HG03457 (cell line): ENCODE measurements around the gene WDR48.
"Not testable (repeated sequence)": the region's sequence is repeated elsewhere in the genome, so short reads cannot be mapped to it uniquely, and the experiment has no call there.

ENCODE experiments used
- ATAC-seq: cut with Tn5 transposase; IDR thresholded peaks from one replicate; pipeline ENCODE4 v1.9.1; 2021; ENCODE audit warnings: moderate number of reproducible peaks; ENCODE audit not compliant: unreplicated experiment

WDR48 gene

GRCh38 chr3:39051649-39052561 is at the start of gene WDR48, which contains the start of gene SCN11A:
WDR48 (plus strand) TSS chr3:39052016; CDS start chr3:39052026, 10 bp downstream.
SCN11A (minus strand) TSS chr3:39051944; CDS start chr3:38950362, 101,582 bp downstream.
- ATAC-seq: peak; percentile 98

GRCh38 chr3:39005295-39005694 is 46.5 kb upstream of the WDR48 start:
- ATAC-seq: no peak

DNA sequence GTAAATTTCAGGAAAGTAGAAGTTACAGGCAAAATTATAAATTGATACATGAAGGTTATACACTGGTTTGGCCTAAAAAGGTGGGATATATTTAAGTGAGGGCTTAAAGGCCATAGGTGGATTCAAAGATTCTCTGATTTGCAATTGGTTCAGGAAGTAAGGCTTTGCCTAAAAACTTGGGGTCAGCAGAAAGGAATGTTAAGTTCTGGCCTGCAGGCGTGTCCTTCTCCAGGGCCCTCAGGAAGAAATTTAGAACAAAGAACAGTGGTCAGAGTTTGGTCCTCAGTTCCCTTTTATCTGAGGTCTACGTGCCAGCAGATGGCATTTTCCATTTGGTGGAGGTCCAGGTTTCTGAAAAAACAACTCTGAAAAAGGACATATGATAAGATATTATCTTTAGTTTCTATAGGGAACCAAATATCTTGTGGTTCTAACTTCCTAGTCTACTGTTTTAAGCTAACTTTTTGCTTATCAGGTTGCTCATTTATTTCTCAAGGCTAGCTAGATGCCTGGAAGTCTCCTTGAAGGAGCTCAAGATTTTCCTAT is 40.6 kb upstream of the WDR48 start:
- ATAC-seq: no peak

DNA sequence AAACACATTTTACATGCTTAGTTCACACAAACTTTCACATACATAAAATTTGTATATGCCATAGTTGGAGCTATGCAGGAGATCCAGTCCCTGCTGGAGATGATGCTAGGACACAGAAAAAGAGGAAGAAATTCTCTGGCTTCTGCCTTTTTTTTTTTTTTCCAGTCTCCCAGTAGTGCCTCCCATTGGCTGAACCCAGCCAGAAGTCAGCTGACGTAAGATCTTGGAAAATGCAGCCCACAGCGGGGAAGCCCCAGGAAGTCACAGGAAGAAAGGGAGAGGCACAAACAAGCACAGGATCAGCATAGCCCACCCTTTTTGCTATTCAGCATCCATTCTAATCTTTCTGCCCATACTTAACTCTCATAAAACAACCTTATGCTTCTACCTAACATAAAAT is 38.5 kb upstream of the WDR48 start:
- ATAC-seq: no peak

DNA sequence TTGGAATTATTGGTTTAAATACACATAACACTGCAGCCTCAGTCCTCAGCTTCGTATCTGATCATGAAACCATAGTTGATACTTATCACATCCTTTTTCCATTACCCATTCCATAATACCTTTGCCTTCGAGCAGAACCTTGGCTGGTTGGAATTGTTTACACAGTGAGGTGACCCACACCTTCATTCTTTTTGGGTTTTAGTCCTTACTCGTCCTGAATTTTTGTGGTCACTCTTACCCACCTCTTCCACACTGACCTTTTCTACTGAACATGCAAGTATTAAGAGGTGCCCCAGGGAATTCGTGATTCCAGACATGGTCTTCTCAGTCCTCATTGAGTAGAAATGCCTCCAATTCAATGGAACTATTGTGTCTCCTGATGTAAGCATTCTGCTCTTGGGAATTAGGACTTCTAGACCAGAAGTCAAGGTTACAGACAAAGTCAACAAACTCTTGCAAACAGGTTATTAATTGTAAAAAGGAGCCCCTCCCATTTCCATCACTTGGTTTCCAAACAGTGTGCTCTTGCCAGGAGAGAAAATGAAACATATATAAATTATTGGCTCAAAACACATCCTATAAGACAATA is 37.8 kb upstream of the WDR48 start:
- no peak for ATAC-seq

GRCh38 chr3:39015418-39015817 is 36.4 kb upstream of the WDR48 start:
- no peak for ATAC-seq

- ATAC-seq: no peak
These were observed 32.5 kb upstream of the WDR48 start for GRCh38 chr3:39019299-39019698.

- ATAC-seq: peak; percentile 65
These were observed 30.8 kb upstream of the WDR48 start for GRCh38 chr3:39021029-39021428.

DNA sequence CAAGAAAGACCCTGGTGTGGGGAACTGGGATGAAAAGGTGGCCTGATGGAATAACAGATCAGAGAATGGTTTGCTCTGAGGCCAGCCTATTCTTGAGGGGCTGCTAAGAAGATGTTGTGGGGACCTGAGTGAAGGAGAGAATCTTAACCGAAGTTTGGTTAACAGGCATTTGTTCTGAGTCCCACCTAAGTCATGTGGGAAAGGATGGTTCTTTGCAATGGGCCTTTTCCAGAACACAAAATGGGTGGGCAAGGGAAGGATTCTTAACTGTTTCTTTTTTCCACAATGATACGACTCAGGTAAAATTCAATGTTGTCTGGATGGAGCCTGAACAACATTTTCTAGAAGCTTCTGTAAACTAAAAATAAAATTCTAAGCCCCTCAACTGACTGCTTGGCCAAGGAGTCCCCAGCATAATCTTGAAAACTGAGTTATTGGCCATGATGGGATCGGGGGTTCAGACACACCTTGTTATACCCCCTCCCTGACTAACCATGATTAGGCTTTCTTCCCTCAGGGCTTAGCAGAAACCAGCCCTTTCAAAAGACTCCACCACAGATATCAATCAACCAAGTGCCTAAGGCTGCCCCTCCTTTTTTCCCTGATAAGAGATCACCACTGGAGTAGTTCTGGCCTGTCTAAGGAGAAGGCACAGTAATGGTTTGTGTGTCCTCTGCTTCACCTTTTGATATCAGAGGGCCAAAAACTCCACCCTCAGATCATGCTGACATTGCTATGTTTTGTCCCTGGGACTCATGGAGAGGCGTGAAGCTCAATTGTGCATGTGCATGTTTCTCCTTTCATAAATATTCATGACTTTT is 30.1 kb upstream of the WDR48 start:
- ATAC-seq: no peak

DNA sequence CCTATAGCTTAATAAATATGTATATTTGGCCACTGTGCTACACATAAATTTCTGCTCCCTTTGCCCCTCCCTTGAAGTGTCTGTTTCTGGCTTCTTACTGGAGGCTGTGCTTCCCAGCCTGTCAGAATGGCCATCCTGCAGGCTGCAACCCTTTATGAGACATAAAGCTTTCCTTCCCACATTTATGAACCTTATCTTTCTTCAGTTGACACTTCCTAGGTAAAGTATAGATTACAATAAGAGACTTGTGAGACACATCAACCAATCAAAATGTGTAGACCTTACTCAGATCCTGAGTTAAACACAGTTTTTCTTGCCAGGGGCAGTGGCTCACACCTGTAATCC is 29.6 kb upstream of the WDR48 start:
- ATAC-seq: no peak

GRCh38 chr3:39024497-39024896 is 27.3 kb upstream of the WDR48 start:
- ATAC-seq: no peak

GRCh38 chr3:39025222-39025970 is 26.4 kb upstream of the WDR48 start:
- no peak for ATAC-seq

- ATAC-seq: no peak
These were observed 23.3 kb upstream of the WDR48 start for GRCh38 chr3:39028546-39028945.

DNA sequence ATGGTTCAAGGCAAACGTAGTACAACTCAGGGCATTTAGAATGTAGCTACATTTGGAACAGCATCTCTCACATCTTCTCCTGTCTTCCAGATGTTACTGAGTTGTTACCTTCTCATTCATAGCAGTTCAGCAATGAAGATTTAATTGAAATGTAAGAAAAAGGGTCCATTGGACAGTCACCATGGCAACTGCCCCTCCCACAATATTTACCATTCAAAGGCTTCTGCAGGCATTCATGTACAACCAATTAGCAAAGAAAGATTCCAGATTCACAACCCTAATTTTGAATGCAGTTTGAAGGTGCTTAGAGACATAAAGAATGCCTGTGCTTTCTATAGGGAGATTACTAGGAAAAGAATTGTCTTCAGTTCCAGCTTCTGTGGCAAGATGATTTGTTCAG is 22.3 kb upstream of the WDR48 start:
- ATAC-seq: no peak

DNA sequence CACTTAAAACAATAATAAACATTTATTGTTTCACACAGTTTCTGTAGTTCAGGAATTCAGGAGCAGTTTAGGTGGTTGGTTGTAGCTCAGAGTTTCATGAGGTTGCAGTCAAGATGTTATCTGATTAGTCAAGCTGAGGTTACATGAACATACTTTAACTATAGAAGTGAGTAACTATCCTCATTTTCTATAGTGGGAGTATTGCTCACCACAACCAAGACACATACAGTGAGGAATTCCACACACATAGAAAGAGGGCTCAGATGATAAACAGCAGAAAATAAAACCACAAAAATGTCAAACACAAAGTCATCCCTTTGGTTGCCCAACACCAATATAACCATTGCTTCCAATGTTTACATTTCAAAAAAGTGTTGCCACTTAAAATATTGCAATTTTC is 13.7 kb upstream of the WDR48 start:
- ATAC-seq: no peak

DNA sequence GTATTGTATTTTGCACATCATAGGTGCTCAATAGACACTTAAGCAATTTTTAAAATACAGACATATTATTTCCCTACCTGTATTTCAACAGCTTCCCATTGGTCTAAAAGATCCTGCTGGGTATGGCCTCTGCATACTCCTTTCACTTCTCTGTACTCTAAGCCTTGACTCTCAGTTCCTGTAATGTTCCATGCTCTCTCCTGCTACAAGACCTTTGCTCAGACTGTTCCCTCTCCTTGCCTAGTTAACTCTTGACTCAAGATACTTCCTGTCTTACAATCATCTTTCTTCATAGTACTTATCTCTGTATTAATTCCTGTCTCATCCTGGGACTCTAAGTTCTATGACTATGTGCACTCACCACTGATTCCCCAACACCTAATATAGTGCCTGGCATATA is 1.8 kb upstream of the WDR48 start:
- no peak for ATAC-seq

DNA sequence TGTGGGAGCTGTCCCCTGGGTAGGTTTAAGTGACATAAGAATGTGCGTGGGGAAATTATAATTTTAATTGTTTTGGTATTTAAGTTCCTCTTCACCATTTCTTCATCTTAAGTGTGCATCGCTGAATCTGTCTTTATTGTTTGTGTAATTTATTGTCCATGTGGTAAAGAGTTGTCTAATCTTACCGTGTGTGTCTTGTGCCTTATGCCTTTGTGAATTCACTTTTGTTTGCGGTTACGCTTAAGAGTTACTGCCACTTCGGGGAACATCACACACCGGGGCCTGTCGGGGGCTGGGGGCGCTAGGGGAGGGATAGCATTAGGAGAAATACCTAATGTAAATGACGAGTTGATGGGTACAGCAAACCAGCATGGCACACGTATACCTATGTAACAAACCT is 767 bp downstream of the WDR48 start:
- ATAC-seq: no peak

DNA sequence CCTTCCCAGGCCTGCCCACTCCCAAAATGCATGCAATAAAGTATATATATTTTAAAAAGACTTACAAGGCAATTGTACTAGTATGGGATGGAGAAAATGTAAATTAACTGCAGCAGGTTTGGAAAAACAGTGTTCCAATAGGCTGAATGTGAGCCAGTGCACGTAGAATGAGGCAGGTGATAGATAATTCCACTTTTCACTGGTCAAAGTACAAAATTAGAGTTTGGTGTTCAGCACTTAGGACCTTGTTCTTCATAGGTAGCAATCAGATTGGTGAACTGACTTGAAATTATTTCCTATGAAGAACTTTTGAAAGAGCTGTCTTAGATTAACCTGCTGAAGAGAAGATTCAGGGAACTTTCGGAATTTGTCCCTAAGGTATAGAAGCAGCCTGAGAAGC is 1.9 kb downstream of the WDR48 start:
- ATAC-seq: no peak

DNA sequence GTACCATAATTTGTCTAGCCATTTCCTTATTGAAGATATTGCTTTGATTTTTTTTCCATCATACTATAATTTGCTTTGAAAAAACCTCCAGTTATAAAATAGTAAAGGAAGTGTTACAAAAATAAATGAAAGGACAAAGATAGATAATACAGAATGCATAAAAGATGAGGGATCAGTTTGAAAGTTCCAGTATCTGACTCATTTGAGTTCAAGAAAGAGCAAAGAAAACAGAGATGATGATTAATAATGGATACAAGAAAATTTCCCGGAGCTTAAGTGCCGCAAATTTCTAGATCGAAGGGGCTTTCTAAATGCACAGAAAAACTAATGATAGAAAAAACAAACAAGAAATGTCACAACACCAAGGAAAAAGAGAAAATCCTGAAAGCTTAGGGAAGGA is 4.3 kb downstream of the WDR48 start:
- no peak for ATAC-seq

DNA sequence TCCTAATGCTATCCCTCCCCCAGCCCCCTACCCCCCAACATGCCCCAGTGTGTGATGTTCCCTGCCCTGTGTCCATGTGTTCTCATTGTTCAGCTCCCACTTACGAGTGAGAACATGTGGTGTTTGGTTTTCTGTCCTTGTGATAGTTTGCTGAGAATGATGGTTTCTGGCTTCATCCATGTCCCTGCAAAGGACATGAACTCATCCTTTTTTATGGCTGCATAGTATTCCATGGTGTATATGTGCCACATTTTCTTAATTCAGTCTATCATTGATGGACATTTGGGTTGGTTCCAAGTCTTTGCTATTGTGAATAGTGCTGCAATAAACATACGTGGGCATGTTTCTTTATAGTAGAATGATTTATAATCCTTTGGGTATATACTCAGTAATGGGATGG is 9.4 kb downstream of the WDR48 start:
- not testable (repeated sequence) for ATAC-seq

DNA sequence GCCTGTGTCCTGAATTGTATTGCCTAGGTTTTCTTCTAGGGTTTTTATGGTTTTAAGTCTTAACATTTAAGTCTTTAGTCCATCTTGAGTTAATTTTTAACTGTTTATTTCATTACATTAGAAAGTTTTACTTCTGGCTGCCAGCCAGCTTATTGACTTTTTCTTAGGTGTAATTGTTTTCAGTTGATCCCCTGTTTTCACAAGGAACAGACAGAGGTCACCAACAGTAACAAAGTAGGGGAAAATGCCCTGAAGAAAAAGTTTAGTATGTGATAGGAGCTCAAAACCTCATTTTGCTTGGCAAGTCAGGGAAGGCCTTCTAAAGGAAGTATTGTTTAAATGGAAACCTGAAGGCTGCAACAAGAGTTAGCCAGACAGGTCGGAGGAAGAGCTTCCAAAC is 10.4 kb downstream of the WDR48 start:
- no peak for ATAC-seq
